OCI-LY7 (cell line): ENCODE data around the gene MMADHC. TPM values are rescaled to one million over a fixed set of nuclear protein-coding genes. Genes with fewer than 3 reads are reported as not detected.

Experiments
- BruUV-seq: library from RNA; stranded (reverse); fragments of 400-500 nt; replicated peaks from 2 replicates; lab custom pipeline; 2021; lab: Mats Ljungman, UMichigan
- CTCF ChIA-PET: fragments of 300-600 bp; sonication (Branson Sonifier 250); formaldehyde crosslinking; loops from one replicate; lab custom pipeline; 2022; ENCODE audit warnings: antibody characterized with exemption; ENCODE audit not compliant: unreplicated experiment; lab: Charles Lee
- POLR2A ChIA-PET: fragments of 300-600 bp; sonication (Branson Sonifier 250); formaldehyde crosslinking; loops from one replicate; lab custom pipeline; 2022; ENCODE audit warnings: antibody characterized with exemption; lab: Charles Lee
- DNase-seq: peaks from one replicate; pipeline ENCODE4 v3.0.0-alpha.2; 2015; ENCODE audit warnings: low spot score
- H2AFZ ChIP-seq: fragments of 200-600 bp; sonication (generic), shearing (Covaris generic); 2 replicates; pipeline ENCODE4 v1.6.1; 2014; ENCODE audit warnings: mild to moderate bottlenecking, antibody characterized with exemption, low read length, moderate library complexity
- H3K27ac ChIP-seq: fragments of 200-600 bp; sonication (generic); 2 replicates; pipeline ENCODE4 v1.5.1; 2014; ENCODE audit warnings: mixed run types, low read depth, mild to moderate bottlenecking, moderate library complexity, low read length, inconsistent platforms; ENCODE audit not compliant: poor library complexity, severe bottlenecking
- H3K36me3 ChIP-seq: fragments of 200-600 bp; sonication (generic); 2 replicates; pipeline ENCODE4 v1.6.1; 2014; ENCODE audit warnings: mild to moderate bottlenecking, antibody characterized with exemption, low read length, moderate library complexity, mixed read lengths; ENCODE audit not compliant: insufficient read depth
- H3K4me1 ChIP-seq: fragments of 200-600 bp; sonication (generic); 2 replicates; pipeline ENCODE4 v1.5.1; 2014; ENCODE audit warnings: mild to moderate bottlenecking, low read length; ENCODE audit not compliant: insufficient read depth, poor library complexity, severe bottlenecking
- H3K4me2 ChIP-seq: fragments of 200-600 bp; sonication (generic); 2 replicates; pipeline ENCODE4 v1.6.1; 2014; ENCODE audit warnings: mild to moderate bottlenecking, low read length
- H3K4me3 ChIP-seq: fragments of 200-600 bp; sonication (generic); 2 replicates; pipeline ENCODE4 v1.5.1; 2014; ENCODE audit warnings: mild to moderate bottlenecking, low read depth, low read length; ENCODE audit not compliant: poor library complexity, severe bottlenecking
- H3K79me2 ChIP-seq: fragments of 200-600 bp; sonication (generic); 2 replicates; pipeline ENCODE4 v1.6.1; 2016; ENCODE audit warnings: low read depth, mild to moderate bottlenecking, low read length, moderate library complexity, mixed read lengths; ENCODE audit not compliant: insufficient read depth
- H3K9me2 ChIP-seq: fragments of 200-600 bp; sonication (generic); 2 replicates; pipeline ENCODE4 v1.6.1; 2016; ENCODE audit warnings: mild to moderate bottlenecking, low read length, mixed read lengths; ENCODE audit not compliant: insufficient read depth
- H3K9me3 ChIP-seq: fragments of 200-600 bp; sonication (generic); 2 replicates; pipeline ENCODE4 v1.6.1; 2014; ENCODE audit warnings: mild to moderate bottlenecking, mixed run types, low read length, mixed read lengths
- H4K20me1 ChIP-seq: fragments of 200-600 bp; sonication (generic); 2 replicates; pipeline ENCODE4 v1.6.1; 2014; ENCODE audit warnings: mild to moderate bottlenecking, antibody characterized with exemption, low read length, moderate library complexity, mixed read lengths; ENCODE audit not compliant: insufficient read depth
- EZH2phosphoT487 ChIP-seq: fragments of 200-600 bp; sonication (generic); IDR thresholded peaks from 2 replicates; pipeline ENCODE4 v1.6.1; 2018; ENCODE audit warnings: low read depth, borderline replicate concordance, mild to moderate bottlenecking, mixed run types, antibody characterized with exemption, low read length, moderate library complexity, mixed read lengths
- intact Hi-C: fragments of 100-400 bp; cut with micrococcal nuclease; formaldehyde crosslinking; loops from one replicate; pipeline ENCODE4 v1.10.0; 2022; ENCODE audit not compliant: unreplicated experiment
- total RNA-seq, 2 experiments: library from RNA; depleted of rRNA in 1 of 2; stranded (reverse); fragments of >200 nt in 1 of 2; shearing (Covaris generic) in 1 of 2; gene quantifications; 2 replicates each; pipeline ENCODE4 v1.2.3, GENCODE V29; 2014 to 2022
- TF ChIP-seq, protein P1 (sequence below): fragments of 200-600 bp; sonication (generic); conservative IDR thresholded peaks from 2 replicates; pipeline ENCODE4 v1.5.1; 2014; ENCODE audit warnings: mild to moderate bottlenecking, antibody characterized with exemption, low read length, moderate library complexity, mixed read lengths

Gene MMADHC
- total RNA-seq, 2 experiments from 2014 or later: 73.6 to 115 TPM

DNA sequence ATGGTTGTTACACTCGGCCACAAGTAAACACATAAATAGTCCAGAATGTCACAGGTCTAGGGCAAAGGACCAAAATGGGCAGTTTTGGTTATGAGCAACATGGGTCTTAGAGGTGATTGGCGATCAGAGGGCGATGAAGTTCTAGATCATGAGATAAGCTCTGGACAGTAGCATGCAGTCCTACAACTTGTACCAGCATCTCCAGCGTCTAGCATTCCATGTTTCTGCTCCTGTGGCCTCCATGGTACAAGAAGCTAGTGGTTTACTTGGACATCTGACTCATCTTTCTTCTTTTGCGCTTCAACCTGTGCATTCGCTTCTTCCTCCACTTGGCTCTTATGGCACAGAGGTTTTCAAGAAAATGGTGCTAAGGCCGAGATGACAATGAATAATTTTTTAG is 8.9 kb upstream of the MMADHC start:
- POLR2A ChIA-PET: interaction anchor here (3.0 kb wide), 1 partner anchor 10 kb away, joined by 10 read pairs; the partner anchor contains the start of gene MMADHC
- no peak overlapping the region for H2AFZ ChIP-seq
- intact Hi-C loops: loop anchor here (2.0 to 10.0 kb wide), 4 partner anchors 888 to 1642 kb away; partner anchors contain the start of gene RND3

DNA sequence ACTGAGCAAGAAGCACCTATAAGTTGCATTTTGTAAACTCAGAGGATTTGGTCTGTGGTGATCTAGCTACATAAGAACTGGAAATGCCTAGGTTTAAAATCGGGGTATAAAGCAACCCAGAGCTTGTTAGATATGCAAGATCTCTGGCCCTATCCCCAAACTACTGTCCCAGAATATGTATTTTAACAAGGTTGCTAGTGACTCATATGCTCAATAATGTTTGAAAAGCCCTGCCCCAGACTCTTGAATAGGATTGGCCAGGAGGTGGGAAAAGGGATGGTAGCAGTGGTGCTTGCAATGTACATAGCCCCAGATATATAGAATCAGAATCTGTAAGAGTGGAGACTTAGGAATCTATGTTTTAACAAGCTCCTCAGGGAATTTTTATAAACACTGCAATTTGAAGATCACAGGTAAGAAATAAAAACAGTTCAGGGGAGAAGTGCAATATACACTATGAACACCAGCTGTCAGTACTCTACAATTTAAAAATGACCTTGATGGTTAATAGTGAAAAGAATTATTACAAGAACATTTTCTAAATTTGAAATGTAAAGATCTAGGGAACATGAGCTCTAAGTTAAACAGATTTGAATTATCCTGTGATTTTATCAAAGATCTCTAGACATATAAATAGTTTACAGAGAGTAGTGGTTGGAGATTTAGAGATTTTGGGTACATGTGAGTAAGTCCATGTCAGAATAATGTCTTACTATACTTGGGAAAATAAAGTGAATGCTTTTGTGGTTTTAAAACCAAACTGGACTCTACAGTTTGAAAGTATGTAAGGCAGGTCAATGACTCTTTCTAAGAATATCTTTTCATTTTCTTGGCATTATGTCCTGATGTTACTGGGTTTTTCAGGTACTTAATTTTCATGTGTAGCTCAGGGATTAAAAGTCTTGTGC is 7.7 kb upstream of the MMADHC start:
- CTCF ChIA-PET: interaction anchor here (0.6 kb wide), 1 partner anchor 1574 kb away, joined by 4 read pairs; the partner anchor contains the start of gene MBD5
- Histone ChIP-seq H3K4me3 (no peak overlapping the region), H3K4me1 (peaks cover 4% of the 10 kb centered on the region), H3K79me2 (no peaks in the 10 kb centered on the region), H3K27ac (no peak overlapping the region), H3K36me3 (no peaks in the 10 kb centered on the region), H4K20me1 (no peaks in the 10 kb centered on the region), H3K4me2 (no peak overlapping the region), H2AFZ (no peak overlapping the region), H3K9me3 (no peaks in the 10 kb centered on the region), H3K9me2 (no peaks in the 10 kb centered on the region)
- no peak for DNase-seq
- intact Hi-C loops: loop anchor here (5.0 to 10.0 kb wide), 2 partner anchors 889 to 1012 kb away; partner anchors contain the start of gene RND3
- BruUV-seq: no TSS peak
- TF ChIP-seq, protein P1, sequence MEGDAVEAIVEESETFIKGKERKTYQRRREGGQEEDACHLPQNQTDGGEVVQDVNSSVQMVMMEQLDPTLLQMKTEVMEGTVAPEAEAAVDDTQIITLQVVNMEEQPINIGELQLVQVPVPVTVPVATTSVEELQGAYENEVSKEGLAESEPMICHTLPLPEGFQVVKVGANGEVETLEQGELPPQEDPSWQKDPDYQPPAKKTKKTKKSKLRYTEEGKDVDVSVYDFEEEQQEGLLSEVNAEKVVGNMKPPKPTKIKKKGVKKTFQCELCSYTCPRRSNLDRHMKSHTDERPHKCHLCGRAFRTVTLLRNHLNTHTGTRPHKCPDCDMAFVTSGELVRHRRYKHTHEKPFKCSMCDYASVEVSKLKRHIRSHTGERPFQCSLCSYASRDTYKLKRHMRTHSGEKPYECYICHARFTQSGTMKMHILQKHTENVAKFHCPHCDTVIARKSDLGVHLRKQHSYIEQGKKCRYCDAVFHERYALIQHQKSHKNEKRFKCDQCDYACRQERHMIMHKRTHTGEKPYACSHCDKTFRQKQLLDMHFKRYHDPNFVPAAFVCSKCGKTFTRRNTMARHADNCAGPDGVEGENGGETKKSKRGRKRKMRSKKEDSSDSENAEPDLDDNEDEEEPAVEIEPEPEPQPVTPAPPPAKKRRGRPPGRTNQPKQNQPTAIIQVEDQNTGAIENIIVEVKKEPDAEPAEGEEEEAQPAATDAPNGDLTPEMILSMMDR: peak; percentile 34
- no peak for TF ChIP-seq EZH2phosphoT487
- POLR2A ChIA-PET: interaction anchor here (0.6 to 1.1 kb wide), 2 partner anchors 9 to 99 kb away, joined by 3 read pairs; no protein-coding TSS in a partner anchor

More for the DNA sequence above, 8.9 kb upstream of the MMADHC start:
- H3K79me2 ChIP-seq: no peaks in the 10 kb centered on the region
- no peak for DNase-seq
- TF ChIP-seq, protein P1: no peak
- no peak for TF ChIP-seq EZH2phosphoT487
- H3K9me2 ChIP-seq: no peaks in the 10 kb centered on the region
- no peaks in the 10 kb centered on the region for H3K9me3 ChIP-seq
- H3K4me3 ChIP-seq: no peak overlapping the region
- CTCF ChIA-PET: no interaction called here
- H3K36me3 ChIP-seq: no peaks in the 10 kb centered on the region
- BruUV-seq: no TSS peak
- H3K4me1 ChIP-seq: peaks cover 4% of the 10 kb centered on the region
- no peak overlapping the region for H3K4me2 ChIP-seq
- H4K20me1 ChIP-seq: no peaks in the 10 kb centered on the region
- H3K27ac ChIP-seq: no peak overlapping the region
